ENCODE data around the gene PLBD2. TPM values are rescaled to one million over a fixed set of nuclear protein-coding genes. Genes with fewer than 3 reads are reported as not detected.

Gene PLBD2
- total and polyA plus RNA-seq, 8 donors, result 2.7 to 32.4 (median 8.2) TPM

- DNase-seq, result no peak
- Histone ChIP-seq H3K9me3 (no peaks in the 10 kb centered on the region), H3K27ac (no peak overlapping the region), H3K36me3 (peaks cover 29 to 98% (median 91%) of the 10 kb centered on the region in 4 donors), H3K4me3 (no peak overlapping the region), H3K27me3 (no peaks in the 10 kb centered on the region), H3K4me1 (no peaks in the 10 kb centered on the region)
- 94 to 97% (median 97%) methylated on average over 4 of the region's 4 CpGs for whole genome bisulfite sequencing, 5 donors
- TF ChIP-seq POLR2AphosphoS5 (IDR thresholded peaks at IDR 0.05), result no peak
- no peak for TF ChIP-seq EP300 (IDR thresholded peaks at IDR 0.05)
- TF ChIP-seq CTCF (IDR thresholded peaks at IDR 0.05), result no peak
- no peak for TF ChIP-seq POLR2A (IDR thresholded peaks at IDR 0.05)
- intact Hi-C loops (cut with DNase I; ENCODE audit: low total_unique reads), result no loop called here
Measured at GRCh38 chr12:113382206-113382605, 23.8 kb downstream of the PLBD2 start.

- H3K36me3 ChIP-seq, result peaks cover 43 to 98% (median 96%) of the 10 kb centered on the region in 4 donors
- intact Hi-C loops (cut with DNase I; ENCODE audit: low total_unique reads), result no loop called here
- WGBS, 5 donors, result 85 to 94% (median 91%) methylated on average over 12 to 14 of the region's 14 CpGs
Measured at GRCh38 chr12:113384778-113385177, 26.4 kb downstream of the PLBD2 start.

GRCh38 chr12:113385282-113385882 lies 27.0 kb downstream of the PLBD2 start:
- 92 to 97% (median 94%) methylated on average over 6 of the region's 6 CpGs for WGBS, 5 donors
- no peak for DNase-seq
- Histone ChIP-seq H3K9me3 (no peaks in the 10 kb centered on the region), H3K27me3 (no peaks in the 10 kb centered on the region), H3K27ac (no peak overlapping the region), H3K36me3 (peaks cover 43 to 98% (median 96%) of the 10 kb centered on the region in 4 donors), H3K4me1 (no peaks in the 10 kb centered on the region), H3K4me3 (no peak overlapping the region)
- no peak for TF ChIP-seq POLR2A (IDR thresholded peaks at IDR 0.05)
- no peak for TF ChIP-seq POLR2AphosphoS5 (IDR thresholded peaks at IDR 0.05)
- no peak for TF ChIP-seq CTCF (IDR thresholded peaks at IDR 0.05)
- TF ChIP-seq EP300 (IDR thresholded peaks at IDR 0.05), result no peak
- intact Hi-C loops (cut with DNase I; ENCODE audit: low total_unique reads), result no loop called here

More at GRCh38 chr12:113384778-113385177, 26.4 kb downstream of the PLBD2 start:
- no peak overlapping the region for H3K27ac ChIP-seq
- no peaks in the 10 kb centered on the region for H3K4me1 ChIP-seq
- H3K9me3 ChIP-seq, result no peaks in the 10 kb centered on the region
- no peaks in the 10 kb centered on the region for H3K27me3 ChIP-seq
- no peak for TF ChIP-seq POLR2A (IDR thresholded peaks at IDR 0.05)
- no peak for TF ChIP-seq POLR2AphosphoS5 (IDR thresholded peaks at IDR 0.05)
- no peak for TF ChIP-seq EP300 (IDR thresholded peaks at IDR 0.05)
- no peak for TF ChIP-seq CTCF (IDR thresholded peaks at IDR 0.05)
- DNase-seq, result no peak
- no peak overlapping the region for H3K4me3 ChIP-seq

GRCh38 chr12:113386866-113387566 lies 28.6 kb downstream of the PLBD2 start:
- 94 to 96% (median 95%) methylated on average over 8 to 12 of the region's 12 CpGs for WGBS, 5 donors
- H3K9me3 ChIP-seq, result no peaks in the 10 kb centered on the region
- no peak for DNase-seq
- H3K36me3 ChIP-seq, result peaks cover 35 to 93% (median 92%) of the 10 kb centered on the region in 4 donors
- no peak overlapping the region for H3K27ac ChIP-seq
- H3K4me3 ChIP-seq, result no peak overlapping the region
- intact Hi-C loops (cut with DNase I; ENCODE audit: low total_unique reads), result no loop called here
- no peaks in the 10 kb centered on the region for H3K4me1 ChIP-seq
- no peaks in the 10 kb centered on the region for H3K27me3 ChIP-seq
- TF ChIP-seq EP300 (IDR thresholded peaks at IDR 0.05) (no peak), POLR2A (IDR thresholded peaks at IDR 0.05) (no peak), CTCF (IDR thresholded peaks at IDR 0.05) (no peak), POLR2AphosphoS5 (IDR thresholded peaks at IDR 0.05) (no peak)
